CD4-positive, alpha-beta T cell treated with Interleukin-1 beta for 1 hour (primary cell): Measurements from ENCODE around the gene SLC17A3.

Experiments
- DNase-seq, 2 donors: peaks; one replicate each; pipeline ENCODE4 v3.0.0-alpha.2; 2020 to 2022

SLC17A3 gene

DNA sequence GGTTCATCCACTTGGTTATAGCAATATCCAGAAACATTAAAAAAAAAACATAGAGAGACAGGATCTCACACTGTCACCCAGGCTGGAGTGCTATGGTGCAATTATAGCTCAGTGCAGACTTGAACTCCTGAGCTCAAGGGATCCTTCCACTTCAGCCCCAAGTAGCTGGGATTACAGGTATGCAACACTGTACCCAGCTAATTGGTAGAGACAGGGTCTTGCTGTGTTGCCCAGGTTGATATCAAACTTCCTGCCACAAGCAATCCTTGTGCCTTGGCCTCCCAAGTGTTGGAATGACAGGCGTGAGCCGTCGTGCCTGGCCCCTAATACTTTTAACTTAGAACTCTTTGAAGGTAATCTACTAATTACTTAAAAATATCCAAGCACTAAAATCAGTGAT lies 41.4 kb downstream of the SLC17A3 start:
- no peak for DNase-seq

DNA sequence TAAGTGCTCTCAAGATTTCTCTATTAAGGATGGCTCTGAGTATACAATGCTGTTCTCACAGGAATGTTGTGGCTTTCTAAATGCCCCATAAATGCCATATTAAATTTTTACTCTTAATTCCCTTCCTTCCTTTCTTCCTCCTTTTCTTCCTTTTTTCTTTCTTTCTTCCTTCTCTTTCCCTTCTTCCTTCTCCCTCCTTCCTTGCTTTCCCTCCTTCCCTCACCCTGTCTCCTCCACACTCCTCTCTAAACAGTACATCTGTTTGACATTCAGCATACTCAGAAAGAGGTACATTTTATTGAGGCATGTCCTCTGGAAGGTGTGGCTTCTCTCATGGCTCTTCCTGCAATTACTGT lies 41.8 kb downstream of the SLC17A3 start:
- DNase-seq = no peak

DNA sequence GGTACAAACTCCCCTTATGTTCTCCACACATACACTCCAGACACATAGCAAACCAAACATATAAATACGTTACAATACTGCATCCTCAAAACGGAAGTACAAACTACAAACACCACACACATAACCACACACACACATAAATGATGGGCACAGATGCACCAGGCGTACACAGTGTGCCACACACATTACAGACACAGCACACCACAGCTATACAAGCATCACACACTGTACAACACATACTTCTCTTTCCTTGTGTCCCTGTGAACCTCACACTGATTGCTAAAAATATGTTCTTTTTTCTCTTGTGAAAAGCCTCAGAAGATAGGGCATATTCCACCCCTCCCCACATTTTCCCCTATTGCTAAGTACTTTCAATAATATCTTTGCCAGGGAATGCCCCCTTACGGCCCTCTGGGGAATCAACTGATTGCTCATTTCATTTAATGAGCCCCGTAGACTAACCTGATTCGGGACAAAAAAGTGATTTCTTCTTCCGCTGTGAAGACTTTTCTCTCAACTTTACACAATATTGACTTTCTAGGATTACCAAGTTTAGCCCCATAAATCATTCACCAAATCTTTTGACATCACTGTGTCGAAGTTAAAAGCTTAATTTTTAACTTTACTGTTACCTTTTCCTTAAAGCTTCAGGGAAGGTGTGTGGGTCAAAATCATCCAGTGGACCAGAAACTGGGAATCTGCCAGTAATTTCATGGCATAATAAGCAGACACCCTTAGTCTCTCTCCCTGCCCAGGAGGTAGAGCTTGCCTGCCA lies 42.3 kb downstream of the SLC17A3 start, which contains the start of gene SLC17A1:
SLC17A1 (minus strand) TSS at position 521 of the 775 bp plus-strand sequence. CDS start 1,495 bp downstream, outside the sequence.
- no peak for DNase-seq

DNA sequence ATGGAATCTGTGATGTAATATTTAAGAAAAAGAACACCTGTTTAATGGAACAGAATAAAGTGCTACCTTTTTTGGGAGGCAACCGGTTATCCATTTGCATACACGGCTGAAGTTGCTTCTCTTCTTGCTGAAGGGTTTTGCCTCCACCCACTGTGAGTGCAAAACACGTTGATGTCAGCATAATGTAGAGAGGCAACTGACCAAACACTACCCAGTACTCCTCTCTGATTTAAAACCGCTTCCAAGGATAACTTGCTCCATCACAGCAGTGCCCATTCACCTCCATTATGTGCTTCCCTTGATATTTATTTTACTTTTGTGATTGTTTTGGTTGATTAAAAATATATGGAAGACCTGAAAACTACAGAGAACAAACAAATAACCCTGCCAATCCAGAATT lies 43.6 kb downstream of the SLC17A3 start:
- DNase-seq = no peak

DNA sequence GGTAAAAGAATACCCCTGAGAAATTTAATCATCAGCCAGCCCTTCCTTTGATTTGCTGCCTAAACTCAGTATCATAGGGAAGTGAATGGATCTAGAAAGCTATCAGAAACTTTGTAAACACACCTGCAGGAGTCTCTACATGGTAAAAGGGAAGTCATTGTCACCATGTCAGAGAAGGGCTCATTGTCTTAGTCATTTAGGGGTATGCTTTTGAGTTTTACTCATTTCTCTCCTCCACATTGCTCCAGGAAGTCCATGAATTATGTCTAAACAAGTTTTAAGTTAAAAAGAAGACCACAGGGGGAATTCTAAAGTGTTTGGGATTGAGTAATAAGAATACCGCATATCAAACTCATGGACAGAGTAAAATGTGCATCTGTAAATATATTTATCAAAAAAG lies 44.7 kb downstream of the SLC17A3 start:
- DNase-seq = no peak

DNA sequence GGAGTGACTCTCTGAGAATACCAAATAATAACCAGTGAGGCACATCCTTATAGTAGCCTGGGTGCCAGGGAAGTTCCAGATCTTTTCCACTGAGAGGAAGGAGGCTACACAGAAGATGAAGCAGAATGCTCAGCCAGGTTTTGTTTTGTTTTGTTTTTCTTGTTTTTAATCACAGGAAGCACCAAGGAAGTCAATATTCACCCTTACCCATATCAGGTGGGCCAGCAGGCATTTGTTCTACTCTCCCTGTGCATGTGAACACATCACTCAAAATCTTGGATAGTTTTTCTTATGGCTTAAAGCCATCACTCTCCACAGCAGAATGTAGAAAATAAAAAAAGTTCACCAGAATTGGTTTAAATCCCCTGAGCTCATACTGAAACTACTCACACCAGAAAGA lies 52.7 kb downstream of the SLC17A3 start:
- DNase-seq = no peak

DNA sequence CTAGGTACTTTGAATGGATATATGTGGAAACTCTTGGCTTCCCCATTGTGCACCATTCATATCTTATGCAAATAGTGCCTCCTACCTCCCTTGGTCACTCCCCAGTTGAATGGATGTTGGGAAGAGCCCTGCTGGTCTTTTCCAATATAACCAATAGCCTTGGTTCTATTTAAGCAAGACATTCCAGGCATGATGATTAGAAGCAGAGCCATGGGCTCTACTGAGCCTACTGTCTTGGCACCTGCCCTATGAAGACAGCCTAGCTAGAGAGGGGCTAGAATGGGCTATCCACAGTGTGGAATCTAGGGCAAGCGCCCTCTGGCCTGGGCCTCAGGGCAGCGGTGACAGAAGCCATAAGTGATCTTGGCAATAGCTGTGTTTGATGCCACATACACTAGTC lies 57.8 kb downstream of the SLC17A3 start:
- no peak for DNase-seq

DNA sequence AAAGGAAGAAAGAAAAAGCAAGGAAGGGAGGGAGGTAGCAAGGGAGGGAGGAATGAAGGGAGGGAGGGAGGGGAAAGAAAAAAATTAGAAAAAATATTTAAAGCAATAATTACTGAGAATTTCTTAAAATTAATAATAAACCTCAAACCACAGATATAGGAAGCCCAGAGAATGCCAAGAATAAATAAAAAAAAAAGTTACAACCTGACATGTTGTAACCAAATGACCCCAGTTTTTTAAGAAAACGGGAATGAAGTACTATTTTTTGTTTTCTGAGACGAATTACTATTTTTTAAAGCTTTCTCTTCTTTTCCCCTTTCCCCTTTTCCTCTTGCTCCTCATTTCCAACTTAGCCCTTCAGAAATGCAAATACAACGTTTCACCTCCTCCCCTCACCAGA lies 58.8 kb downstream of the SLC17A3 start:
- DNase-seq = no peak

DNA sequence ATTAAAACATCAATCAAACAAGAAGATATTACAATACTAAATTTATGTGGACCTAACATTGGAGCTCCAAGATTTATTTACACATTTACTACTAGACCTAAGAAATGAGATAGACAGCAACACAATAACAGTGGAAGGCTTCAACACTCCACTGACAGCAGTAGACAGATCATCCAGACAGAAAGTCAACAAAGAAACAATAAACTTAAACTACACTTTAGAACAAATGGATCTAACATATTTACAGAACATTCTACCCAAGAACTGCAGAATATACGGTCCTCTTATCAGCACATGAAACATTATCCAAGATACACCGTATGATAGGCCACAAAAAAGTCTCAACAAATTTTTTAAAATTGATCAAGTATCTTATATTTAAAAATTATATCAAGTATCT lies 69.2 kb downstream of the SLC17A3 start:
- no peak for DNase-seq

DNA sequence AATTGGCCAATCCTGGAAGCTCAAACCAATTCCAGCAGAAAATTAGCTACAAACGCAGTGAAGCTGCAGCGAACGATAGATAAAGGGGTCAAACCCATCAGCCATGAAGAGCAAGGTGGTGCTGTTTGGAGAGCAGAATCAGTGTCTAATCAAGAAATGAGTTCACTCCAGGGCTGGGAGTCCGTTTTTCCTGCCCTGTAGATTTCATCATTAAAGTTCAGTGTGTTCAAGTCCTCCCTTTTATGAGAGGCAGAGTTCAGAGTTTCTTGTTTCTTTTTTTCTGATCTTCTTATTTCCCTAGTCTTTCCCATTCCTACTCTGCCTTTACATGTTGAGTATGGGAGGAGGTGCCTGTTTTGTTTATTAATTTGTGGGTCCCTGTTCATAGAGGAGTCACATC lies 72.6 kb downstream of the SLC17A3 start:
- DNase-seq = no peak
